HepG2 (cell line): ENCODE results near the gene ESR1.

Experiments
- NFE2L2 ChIP-seq: fragments of 150-350 bp; IDR thresholded peaks from 2 replicates; pipeline ENCODE4 v1.6.1; 2014; ENCODE audit warnings: low read length
- NR1H2 ChIP-seq: sonication (generic); formaldehyde crosslinking; IDR thresholded peaks from 2 replicates; pipeline ENCODE4 v1.8.1; 2022; ENCODE audit warnings: low read depth, missing genetic modification reagents, borderline replicate concordance

- TF ChIP-seq NFE2L2 (no peak), NR1H2 (CRISPR knock-in tag) (no peak)
These were observed 344.4 kb downstream of the ESR1 start for GRCh38 chr6:152151920-152152319.
